Measurements from ENCODE around the gene SLC6A6.

The SLC6A6 gene

DNA sequence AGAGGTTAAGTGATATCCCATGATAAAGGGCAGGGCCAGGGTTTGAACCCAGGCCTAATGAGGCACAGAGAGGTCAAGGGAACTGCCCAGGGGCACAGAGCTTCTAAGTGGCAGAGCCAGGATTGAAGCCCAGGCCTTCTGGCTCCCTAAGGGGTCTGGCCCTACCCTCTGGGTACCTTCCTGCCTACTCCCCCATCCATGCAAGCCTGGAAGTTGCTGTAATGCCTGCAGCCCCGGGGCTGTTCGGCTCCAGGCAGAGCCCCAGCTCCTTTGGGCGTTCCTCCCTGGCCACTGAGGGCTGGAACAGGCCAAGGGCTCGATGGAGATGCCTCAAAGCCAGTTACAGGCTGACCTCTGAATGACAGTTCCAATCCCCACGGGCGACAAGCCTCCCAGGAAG is 133.2 kb downstream of the SLC6A6 start:
- Histone ChIP-seq H3K9ac (ENCODE audit: low read length) (no peak overlapping the region), H2AFZ (ENCODE audit: low read length) (no peak overlapping the region), H3K79me2 (ENCODE audit: insufficient read depth, low read length) (no peaks in the 10 kb centered on the region), H3F3A (ENCODE audit: insufficient read depth, low read length) (no peaks in the 10 kb centered on the region), H4K20me1 (ENCODE audit: insufficient read depth, low read length) (no peaks in the 10 kb centered on the region), H3K4me1 (ENCODE audit: insufficient read depth, low read length, severe bottlenecking) (no peaks in the 10 kb centered on the region), H3K9me2 (ENCODE audit: low read depth, low read length) (no peaks in the 10 kb centered on the region), H3K9me3 (ENCODE audit: low read length) (no peaks in the 10 kb centered on the region), H3K4me3 (ENCODE audit: low read depth, low read length, poor library complexity, severe bottlenecking) (no peak overlapping the region), H3K27ac (ENCODE audit: low read depth, low read length, poor library complexity, severe bottlenecking) (no peak overlapping the region), H3K27me3 (ENCODE audit: insufficient read depth, low read length) (0 out of 2 replicates have a peak, but pooled peaks cover 9% of the 10 kb centered on the region), H3K4me2 (ENCODE audit: low read length) (no peak overlapping the region), H3K36me3 (ENCODE audit: insufficient read depth, low read length) (no peaks in the 10 kb centered on the region)
- TF ChIP-seq EZH2 (IDR thresholded peaks at IDR 0.05; ENCODE audit: borderline replicate concordance, low read length) = no peak
- TF ChIP-seq, protein P1, sequence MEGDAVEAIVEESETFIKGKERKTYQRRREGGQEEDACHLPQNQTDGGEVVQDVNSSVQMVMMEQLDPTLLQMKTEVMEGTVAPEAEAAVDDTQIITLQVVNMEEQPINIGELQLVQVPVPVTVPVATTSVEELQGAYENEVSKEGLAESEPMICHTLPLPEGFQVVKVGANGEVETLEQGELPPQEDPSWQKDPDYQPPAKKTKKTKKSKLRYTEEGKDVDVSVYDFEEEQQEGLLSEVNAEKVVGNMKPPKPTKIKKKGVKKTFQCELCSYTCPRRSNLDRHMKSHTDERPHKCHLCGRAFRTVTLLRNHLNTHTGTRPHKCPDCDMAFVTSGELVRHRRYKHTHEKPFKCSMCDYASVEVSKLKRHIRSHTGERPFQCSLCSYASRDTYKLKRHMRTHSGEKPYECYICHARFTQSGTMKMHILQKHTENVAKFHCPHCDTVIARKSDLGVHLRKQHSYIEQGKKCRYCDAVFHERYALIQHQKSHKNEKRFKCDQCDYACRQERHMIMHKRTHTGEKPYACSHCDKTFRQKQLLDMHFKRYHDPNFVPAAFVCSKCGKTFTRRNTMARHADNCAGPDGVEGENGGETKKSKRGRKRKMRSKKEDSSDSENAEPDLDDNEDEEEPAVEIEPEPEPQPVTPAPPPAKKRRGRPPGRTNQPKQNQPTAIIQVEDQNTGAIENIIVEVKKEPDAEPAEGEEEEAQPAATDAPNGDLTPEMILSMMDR (IDR thresholded peaks at IDR 0.05; ENCODE audit: low read length) = no peak

GRCh38 chr3:14536055-14536815 is 133.8 kb downstream of the SLC6A6 start:
- H2AFZ ChIP-seq (ENCODE audit: low read length) = no peak overlapping the region
- no peaks in the 10 kb centered on the region for H3F3A ChIP-seq (ENCODE audit: insufficient read depth, low read length)
- H3K4me1 ChIP-seq (ENCODE audit: insufficient read depth, low read length, severe bottlenecking) = no peaks in the 10 kb centered on the region
- H3K27ac ChIP-seq (ENCODE audit: low read depth, low read length, poor library complexity, severe bottlenecking) = no peak overlapping the region
- H3K27me3 ChIP-seq (ENCODE audit: insufficient read depth, low read length) = 0 out of 2 replicates have a peak, but pooled peaks cover 6% of the 10 kb centered on the region
- no peak overlapping the region for H3K4me2 ChIP-seq (ENCODE audit: low read length)
- TF ChIP-seq, protein P1 (IDR thresholded peaks at IDR 0.05; ENCODE audit: low read length) = no peak
- no peak for TF ChIP-seq EZH2 (IDR thresholded peaks at IDR 0.05; ENCODE audit: borderline replicate concordance, low read length)
- no peaks in the 10 kb centered on the region for H3K9me3 ChIP-seq (ENCODE audit: low read length)
- H3K9ac ChIP-seq (ENCODE audit: low read length) = no peak overlapping the region
- H3K9me2 ChIP-seq (ENCODE audit: low read depth, low read length) = no peaks in the 10 kb centered on the region
- no peaks in the 10 kb centered on the region for H3K79me2 ChIP-seq (ENCODE audit: insufficient read depth, low read length)
- H3K36me3 ChIP-seq (ENCODE audit: insufficient read depth, low read length) = no peaks in the 10 kb centered on the region
- no peak overlapping the region for H3K4me3 ChIP-seq (ENCODE audit: low read depth, low read length, poor library complexity, severe bottlenecking)
- H4K20me1 ChIP-seq (ENCODE audit: insufficient read depth, low read length) = no peaks in the 10 kb centered on the region

DNA sequence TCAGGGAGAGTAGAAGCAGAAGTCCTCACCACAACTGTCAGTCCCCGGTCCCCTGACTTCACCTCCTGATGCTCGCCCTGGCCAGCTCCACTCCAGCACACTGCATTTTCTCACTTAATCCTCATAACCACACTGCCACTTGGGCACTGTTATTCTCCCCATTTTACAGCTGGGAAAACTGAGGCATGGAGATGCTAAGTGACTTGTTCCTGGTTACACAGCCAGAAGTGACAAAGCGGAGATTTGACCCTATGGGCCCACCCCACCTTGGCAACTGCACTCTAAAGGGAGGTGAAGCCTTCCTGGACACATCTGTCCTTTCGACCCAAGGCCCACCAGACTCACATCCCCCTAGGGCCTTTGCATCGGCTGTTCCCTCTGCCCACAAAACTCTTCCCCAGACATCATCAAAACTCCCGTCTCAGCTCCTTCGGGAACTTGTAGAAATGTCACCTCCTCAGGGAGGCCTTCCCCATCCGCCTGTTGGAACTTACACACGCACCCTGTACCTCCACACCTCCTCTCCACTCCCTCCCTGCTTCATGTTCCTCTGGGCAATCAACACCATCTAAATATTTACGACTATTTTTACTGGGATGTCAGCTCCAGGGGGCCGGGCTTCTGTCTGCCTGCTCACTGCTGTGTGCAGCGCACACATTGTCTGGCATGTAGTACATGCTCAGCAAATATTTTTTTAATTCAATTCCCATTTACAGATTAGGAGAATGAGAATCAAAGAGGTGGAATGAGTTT is 134.6 kb downstream of the SLC6A6 start:
- Histone ChIP-seq H3K27ac (ENCODE audit: low read depth, low read length, poor library complexity, severe bottlenecking) (no peak overlapping the region), H3K27me3 (ENCODE audit: insufficient read depth, low read length) (0 out of 2 replicates have a peak, but pooled peaks cover 3% of the 10 kb centered on the region), H4K20me1 (ENCODE audit: insufficient read depth, low read length) (no peaks in the 10 kb centered on the region), H3K9ac (ENCODE audit: low read length) (no peak overlapping the region), H2AFZ (ENCODE audit: low read length) (no peak overlapping the region), H3K9me2 (ENCODE audit: low read depth, low read length) (no peaks in the 10 kb centered on the region), H3K4me3 (ENCODE audit: low read depth, low read length, poor library complexity, severe bottlenecking) (no peak overlapping the region), H3F3A (ENCODE audit: insufficient read depth, low read length) (no peaks in the 10 kb centered on the region), H3K4me2 (ENCODE audit: low read length) (no peak overlapping the region), H3K9me3 (ENCODE audit: low read length) (no peaks in the 10 kb centered on the region), H3K79me2 (ENCODE audit: insufficient read depth, low read length) (no peaks in the 10 kb centered on the region), H3K36me3 (ENCODE audit: insufficient read depth, low read length) (no peaks in the 10 kb centered on the region), H3K4me1 (ENCODE audit: insufficient read depth, low read length, severe bottlenecking) (no peaks in the 10 kb centered on the region)
- TF ChIP-seq EZH2 (IDR thresholded peaks at IDR 0.05; ENCODE audit: borderline replicate concordance, low read length) = no peak
- TF ChIP-seq, protein P1 (IDR thresholded peaks at IDR 0.05; ENCODE audit: low read length) = no peak

All from OCI-LY1 (cell line).